Fibroblast of lung (primary cell): ENCODE data around the gene NAA60. TPM values are rescaled to one million over a fixed set of nuclear protein-coding genes. Genes with fewer than 3 reads are reported as not detected.

ENCODE experiments used
- DNase-seq, 2 donors: peaks; one replicate each; pipeline versions ENCODE4 v3.0.0 to v3.0.0-alpha.2; 2010; ENCODE audit warnings: low read depth in 2 of 2
- H2AFZ ChIP-seq: 2 replicates; pipeline ENCODE4 v1.5.1; 2012; ENCODE audit warnings: low read length, control low read depth, inconsistent platforms
- H3K27ac ChIP-seq: 2 replicates; pipeline ENCODE4 v1.5.1; 2011; ENCODE audit warnings: low read length, control low read depth; ENCODE audit not compliant: insufficient read depth
- H3K27me3 ChIP-seq: 2 replicates; pipeline ENCODE4 v1.5.1; 2011; ENCODE audit warnings: mild to moderate bottlenecking, low read length; ENCODE audit not compliant: control insufficient read depth, insufficient read depth
- H3K36me3 ChIP-seq: 2 replicates; pipeline ENCODE4 v1.5.1; 2011; ENCODE audit warnings: low read length; ENCODE audit not compliant: control insufficient read depth, insufficient read depth
- H3K4me1 ChIP-seq: 2 replicates; pipeline ENCODE4 v1.5.1; 2011; ENCODE audit warnings: low read length; ENCODE audit not compliant: control insufficient read depth, insufficient read depth; ENCODE audit errors: extremely low read depth
- H3K4me2 ChIP-seq: 2 replicates; pipeline ENCODE4 v1.5.1; 2011; ENCODE audit warnings: low read length, control low read depth; ENCODE audit not compliant: insufficient read depth; ENCODE audit errors: extremely low read depth
- H3K4me3 ChIP-seq, 4 experiments: fragments of 200-600 bp in 1 of 4; sonication (generic) in 1 of 4; replicated peaks in 1 of 4; 2 replicates each; pipeline ENCODE4 v1.5.1; 2011 to 2016; ENCODE audit warnings: low read length in 4 of 4, low read depth in 3 of 4, mild to moderate bottlenecking in 3 of 4, control low read depth in 2 of 4, inconsistent platforms in 1 of 4, mixed read lengths in 1 of 4; ENCODE audit not compliant: insufficient read depth in 1 of 4; ENCODE audit errors: control extremely low read depth in 1 of 4
- H3K79me2 ChIP-seq: 2 replicates; pipeline ENCODE4 v1.5.1; 2012; ENCODE audit warnings: mild to moderate bottlenecking, low read length, inconsistent platforms; ENCODE audit not compliant: control insufficient read depth, insufficient read depth
- H3K9ac ChIP-seq: 2 replicates; pipeline ENCODE4 v1.5.1; 2011; ENCODE audit warnings: mild to moderate bottlenecking, low read length, control low read depth; ENCODE audit not compliant: insufficient read depth
- H3K9me3 ChIP-seq: 2 replicates; pipeline ENCODE4 v1.5.1; 2012; ENCODE audit warnings: low read depth, low read length; ENCODE audit not compliant: control insufficient read depth, insufficient read depth
- H4K20me1 ChIP-seq: 2 replicates; pipeline ENCODE4 v1.5.1; 2011; ENCODE audit warnings: low read length; ENCODE audit not compliant: control insufficient read depth, insufficient read depth; ENCODE audit errors: extremely low read depth
- EZH2 ChIP-seq: IDR thresholded peaks from 2 replicates; pipeline ENCODE4 v1.5.1; 2012; ENCODE audit warnings: low read length, control low read depth, mild to moderate bottlenecking; ENCODE audit errors: missing control alignments
- polyA plus RNA-seq, 2 donors: library from polyadenylated mRNA; depleted of rRNA in 1 of 2; stranded (reverse) in 1 of 2; unstranded in 1 of 2; fragments of >200 nt; gene quantifications; 2 replicates each; pipeline ENCODE4 v1.2.1, GENCODE V29; 2011 to 2012; ENCODE audit warnings: missing spikeins in 1 of 2
- total RNA-seq: library from RNA; depleted of rRNA; stranded (reverse); fragments of >200 nt; gene quantifications from 2 replicates; pipeline ENCODE4 v1.2.1, GENCODE V29; 2014
- TF ChIP-seq, protein P1 (sequence below), 2 donors: IDR thresholded peaks in 1 of 2; conservative IDR thresholded peaks in 1 of 2; 1 replicate in 1 of 2; 2 replicates in 1 of 2; pipeline ENCODE4 v1.5.1; 2011 to 2012; ENCODE audit warnings: low read length in 2 of 2, control low read depth in 1 of 2, inconsistent platforms in 1 of 2, low read depth in 1 of 2, mild to moderate bottlenecking in 1 of 2

NAA60 gene
- total and polyA plus RNA-seq, 2 donors (not counting 1 experiment from before 2014, with no cell fraction given) = 12.6 to 33.6 TPM

DNA sequence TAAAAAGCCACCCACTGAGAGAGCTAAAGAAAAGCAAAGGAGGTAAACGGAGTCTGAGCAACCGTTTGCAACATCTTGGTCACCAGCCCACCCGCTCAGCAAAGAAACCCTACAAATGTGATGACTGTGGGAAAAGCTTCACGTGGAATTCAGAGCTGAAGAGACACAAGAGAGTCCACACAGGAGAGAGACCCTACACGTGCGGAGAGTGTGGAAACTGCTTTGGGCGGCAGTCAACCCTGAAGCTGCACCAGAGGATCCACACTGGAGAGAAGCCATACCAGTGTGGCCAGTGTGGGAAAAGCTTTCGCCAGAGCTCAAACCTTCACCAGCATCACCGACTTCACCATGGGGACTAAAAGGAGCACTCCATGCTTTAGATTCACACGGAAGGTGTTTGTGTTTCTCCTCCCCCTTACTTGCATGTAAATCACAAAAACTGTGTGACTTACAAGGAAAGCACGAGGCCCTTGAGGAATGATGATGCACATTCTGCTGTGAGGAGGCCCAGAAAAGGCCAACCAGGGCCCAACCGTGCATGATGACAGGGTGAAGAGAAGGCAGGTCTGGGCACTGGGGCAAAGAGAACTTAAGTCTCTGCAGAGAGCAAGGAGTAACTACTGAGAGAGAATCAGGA lies 34.8 kb upstream of the NAA60 start:
- Histone ChIP-seq H3K9me3 (peaks cover 9% of the 10 kb centered on the region), H4K20me1 (no peaks in the 10 kb centered on the region), H3K36me3 (peaks cover 13% of the 10 kb centered on the region), H3K27me3 (no peaks in the 10 kb centered on the region), H3K9ac (no peak overlapping the region), H2AFZ (no peak overlapping the region), H3K4me3 (no peak overlapping the region), H3K4me1 (no peaks in the 10 kb centered on the region), H3K27ac (no peak overlapping the region), H3K4me2 (no peak overlapping the region), H3K79me2 (no peaks in the 10 kb centered on the region)
- TF ChIP-seq, protein P1, sequence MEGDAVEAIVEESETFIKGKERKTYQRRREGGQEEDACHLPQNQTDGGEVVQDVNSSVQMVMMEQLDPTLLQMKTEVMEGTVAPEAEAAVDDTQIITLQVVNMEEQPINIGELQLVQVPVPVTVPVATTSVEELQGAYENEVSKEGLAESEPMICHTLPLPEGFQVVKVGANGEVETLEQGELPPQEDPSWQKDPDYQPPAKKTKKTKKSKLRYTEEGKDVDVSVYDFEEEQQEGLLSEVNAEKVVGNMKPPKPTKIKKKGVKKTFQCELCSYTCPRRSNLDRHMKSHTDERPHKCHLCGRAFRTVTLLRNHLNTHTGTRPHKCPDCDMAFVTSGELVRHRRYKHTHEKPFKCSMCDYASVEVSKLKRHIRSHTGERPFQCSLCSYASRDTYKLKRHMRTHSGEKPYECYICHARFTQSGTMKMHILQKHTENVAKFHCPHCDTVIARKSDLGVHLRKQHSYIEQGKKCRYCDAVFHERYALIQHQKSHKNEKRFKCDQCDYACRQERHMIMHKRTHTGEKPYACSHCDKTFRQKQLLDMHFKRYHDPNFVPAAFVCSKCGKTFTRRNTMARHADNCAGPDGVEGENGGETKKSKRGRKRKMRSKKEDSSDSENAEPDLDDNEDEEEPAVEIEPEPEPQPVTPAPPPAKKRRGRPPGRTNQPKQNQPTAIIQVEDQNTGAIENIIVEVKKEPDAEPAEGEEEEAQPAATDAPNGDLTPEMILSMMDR (conservative IDR thresholded peaks at IDR 0.05 in 1 of 2, IDR thresholded peaks at IDR 0.05 in 1 of 2; ENCODE audit: low read depth in 1 of 2, low read length in 2 of 2) = no peak
- TF ChIP-seq EZH2 = no peak
- no peak for DNase-seq

DNA sequence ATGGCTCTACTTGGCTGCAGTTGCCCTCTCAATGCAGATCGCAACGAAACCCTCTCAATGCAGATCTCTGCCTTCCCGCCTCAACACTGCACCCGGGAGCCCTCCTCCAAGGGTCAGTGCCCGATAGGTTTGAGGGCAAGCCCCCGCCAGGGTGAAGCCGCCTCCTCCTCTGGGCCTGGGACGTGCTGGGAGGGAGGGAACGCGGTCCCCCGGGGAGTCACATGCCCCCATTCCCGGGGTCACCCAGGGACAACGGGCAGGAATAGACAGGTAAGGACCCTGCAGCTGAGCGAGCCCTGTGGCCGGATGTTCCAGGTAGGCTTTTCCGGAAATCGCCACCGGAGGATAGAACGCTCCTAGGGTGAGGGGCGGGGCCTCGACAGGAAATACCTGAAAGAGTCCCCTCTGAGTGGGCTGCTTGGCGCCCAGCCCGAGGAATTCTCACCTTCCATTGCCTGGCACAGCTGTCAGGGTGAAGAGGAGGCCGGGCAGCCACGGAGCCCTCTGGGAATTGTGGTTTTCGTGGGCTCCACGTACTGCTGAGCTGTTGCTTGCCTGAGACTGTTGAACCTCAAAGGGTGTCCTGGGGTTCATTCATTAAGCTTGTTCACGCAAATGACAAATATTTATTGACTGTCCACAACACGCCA lies 29.6 kb upstream of the NAA60 start:
- Histone ChIP-seq H3K9me3 (peaks cover under 1% of the 10 kb centered on the region), H3K4me3 (no peak overlapping the region), H3K9ac (no peak overlapping the region), H3K79me2 (no peaks in the 10 kb centered on the region), H3K4me1 (no peaks in the 10 kb centered on the region), H3K27ac (no peak overlapping the region), H3K27me3 (no peaks in the 10 kb centered on the region), H2AFZ (no peak overlapping the region), H3K36me3 (no peaks in the 10 kb centered on the region), H4K20me1 (no peaks in the 10 kb centered on the region), H3K4me2 (no peak overlapping the region)
- peak in 1 of 2 donors; percentile 3 for DNase-seq
- no peak for TF ChIP-seq EZH2
- TF ChIP-seq, protein P1 (conservative IDR thresholded peaks at IDR 0.05 in 1 of 2, IDR thresholded peaks at IDR 0.05 in 1 of 2; ENCODE audit: low read depth in 1 of 2, low read length in 2 of 2) = no peak

DNA sequence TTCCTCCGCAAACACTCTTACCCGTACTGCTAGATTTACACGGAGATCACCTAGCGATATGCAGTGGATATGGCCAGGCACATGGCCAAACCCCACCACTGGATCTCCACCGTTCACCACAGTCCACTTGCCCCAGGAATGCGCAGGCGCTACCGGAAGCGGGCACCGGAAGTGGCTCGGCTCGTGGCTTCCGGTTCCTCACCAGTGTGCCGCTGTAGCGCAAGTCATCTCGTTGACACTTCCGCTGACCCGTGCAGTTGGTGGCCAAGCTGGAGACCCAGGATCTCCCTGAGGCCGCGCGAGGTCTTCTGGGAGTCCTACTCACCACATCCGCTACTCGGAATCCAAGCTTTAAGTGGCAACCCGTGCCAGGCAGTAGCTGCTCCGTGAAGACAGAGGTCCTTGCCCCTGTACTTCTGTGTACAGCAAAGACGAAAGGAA lies 11.7 kb upstream of the NAA60 start:
- Histone ChIP-seq H3K79me2 (no peaks in the 10 kb centered on the region), H3K27ac (no peak overlapping the region), H4K20me1 (no peaks in the 10 kb centered on the region), H3K27me3 (no peaks in the 10 kb centered on the region), H3K9me3 (no peaks in the 10 kb centered on the region), H2AFZ (peak overlapping the region; percentile 40), H3K4me1 (no peaks in the 10 kb centered on the region), H3K4me2 (peak overlapping the region; percentile 61), H3K36me3 (peaks cover 2% of the 10 kb centered on the region), H3K9ac (no peak overlapping the region), H3K4me3 (peak overlapping the region in 3 of 4 experiments; percentile 19 to 40 (median 28))
- peak; percentile 52 to 54 for DNase-seq
- no peak for TF ChIP-seq EZH2
- TF ChIP-seq, protein P1 (conservative IDR thresholded peaks at IDR 0.05 in 1 of 2, IDR thresholded peaks at IDR 0.05 in 1 of 2; ENCODE audit: low read depth in 1 of 2, low read length in 2 of 2) = no peak
